ENCODE measurements around the gene SCIN. TPM values are rescaled to one million over a fixed set of nuclear protein-coding genes. Genes with fewer than 3 reads are reported as not detected.

Gene SCIN
- polyA plus RNA-seq, 3 donors from 2014 or later: not detected

DNA sequence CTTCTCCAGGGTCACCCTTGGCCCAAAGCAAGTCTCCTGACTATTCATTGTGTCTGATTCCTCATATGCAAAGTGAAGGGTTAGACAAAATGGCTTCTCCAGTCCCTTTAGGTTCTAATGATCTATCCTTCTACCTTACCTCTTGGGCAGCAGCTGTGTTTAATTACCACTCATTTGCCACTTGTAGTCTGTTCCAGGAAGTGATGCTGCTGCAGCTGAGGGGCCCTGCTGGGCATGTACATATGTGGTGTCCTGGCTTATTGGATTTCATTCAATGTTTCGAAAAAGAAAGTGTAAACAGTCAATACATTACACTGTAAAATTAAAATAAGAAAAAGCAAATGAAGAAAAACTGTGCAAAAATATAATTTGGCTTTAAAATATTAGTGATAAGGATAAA lies 36.6 kb downstream of the SCIN start:
- no peak overlapping the region for H3K4me3 Mint-ChIP-seq
- peaks cover 0 to 3% (median 0%) of the 10 kb centered on the region in 3 donors for H3K27me3 Mint-ChIP-seq (ENCODE audit: low read depth in 3 of 3)
- DNase-seq: no peak
- H3K4me1 Mint-ChIP-seq: no peaks in the 10 kb centered on the region
- peaks cover 4 to 9% (median 8%) of the 10 kb centered on the region in 6 donors for H3K9me3 Mint-ChIP-seq
- H3K27ac Mint-ChIP-seq: no peak overlapping the region
- peaks cover 0 to 3% (median 0%) of the 10 kb centered on the region in 3 donors for H3K36me3 Mint-ChIP-seq

DNA sequence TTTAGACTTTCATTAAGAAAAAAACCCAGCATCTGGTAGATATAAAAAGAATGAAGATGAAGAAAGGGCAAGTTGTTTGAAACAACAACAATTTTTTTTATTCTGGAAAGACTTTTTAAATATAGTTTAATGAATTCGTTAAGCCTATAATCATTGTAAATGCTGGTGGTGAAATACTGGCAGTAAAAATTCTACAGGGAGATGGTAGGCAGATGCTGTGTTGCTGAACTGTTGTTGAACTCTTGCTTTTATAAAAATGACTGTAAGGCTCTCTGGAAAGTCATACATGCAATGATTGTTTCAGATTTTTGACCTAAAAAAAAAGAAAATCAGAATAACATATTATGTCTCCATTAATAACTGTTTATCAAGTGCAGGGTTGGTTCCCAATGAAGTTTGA lies 39.0 kb downstream of the SCIN start:
- DNase-seq: no peak
- Mint-ChIP-seq H3K27ac (no peak overlapping the region), H3K4me1 (no peaks in the 10 kb centered on the region), H3K27me3 (ENCODE audit: low read depth in 3 of 3) (peaks cover 0 to 3% (median 0%) of the 10 kb centered on the region in 3 donors), H3K36me3 (no peaks in the 10 kb centered on the region), H3K4me3 (no peak overlapping the region), H3K9me3 (no peaks in the 10 kb centered on the region)

DNA sequence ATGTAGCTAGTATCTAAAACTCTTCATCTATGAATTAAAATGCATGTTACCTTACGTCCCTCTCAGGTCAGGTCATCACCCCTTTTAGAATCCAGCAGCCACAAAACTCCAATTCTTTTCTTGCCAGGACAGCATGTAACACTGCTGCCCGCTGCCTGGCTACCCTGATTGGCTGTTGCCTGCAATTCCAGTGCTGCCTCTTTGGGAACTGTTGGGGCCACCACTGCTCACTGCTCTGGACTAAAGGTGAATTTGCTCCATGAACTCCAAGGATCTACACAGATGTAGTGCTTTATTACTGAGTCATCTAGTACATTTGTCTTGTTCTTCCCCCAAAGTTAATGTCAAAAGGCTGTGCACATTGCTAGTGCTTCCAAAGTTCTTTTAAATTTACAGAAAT lies 40.4 kb downstream of the SCIN start:
- H3K27ac Mint-ChIP-seq: no peak overlapping the region
- no peaks in the 10 kb centered on the region for H3K36me3 Mint-ChIP-seq
- H3K4me3 Mint-ChIP-seq: no peak overlapping the region
- no peaks in the 10 kb centered on the region for H3K9me3 Mint-ChIP-seq
- no peak for DNase-seq
- H3K27me3 Mint-ChIP-seq (ENCODE audit: low read depth in 3 of 3): peaks cover 0 to 3% (median 0%) of the 10 kb centered on the region in 3 donors
- no peaks in the 10 kb centered on the region for H3K4me1 Mint-ChIP-seq

DNA sequence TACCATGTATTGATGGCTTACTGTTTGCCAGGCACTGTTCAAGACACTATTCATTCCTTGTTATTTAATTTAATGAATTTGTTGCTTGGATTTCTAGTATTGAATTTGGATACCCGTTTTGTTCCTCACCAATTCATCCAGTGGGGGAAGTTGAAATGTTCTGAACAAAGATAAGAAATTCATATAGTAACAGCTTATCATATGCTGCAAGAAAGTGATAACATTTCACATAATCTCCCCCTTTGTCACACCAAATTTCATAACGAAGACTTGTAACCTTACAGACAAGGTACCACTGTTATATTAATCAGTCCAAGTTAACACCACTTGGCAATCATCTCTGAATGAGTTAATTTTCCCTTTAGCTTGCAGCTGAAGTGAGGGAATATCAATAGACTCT lies 42.1 kb downstream of the SCIN start:
- Mint-ChIP-seq H3K9me3 (no peaks in the 10 kb centered on the region), H3K27me3 (ENCODE audit: low read depth in 3 of 3) (peaks cover 0 to 3% (median 0%) of the 10 kb centered on the region in 3 donors), H3K27ac (no peak overlapping the region), H3K36me3 (no peaks in the 10 kb centered on the region), H3K4me3 (no peak overlapping the region), H3K4me1 (no peaks in the 10 kb centered on the region)
- DNase-seq: no peak

- DNase-seq: no peak
- no peak overlapping the region for H3K27ac Mint-ChIP-seq
- H3K27me3 Mint-ChIP-seq (ENCODE audit: low read depth in 3 of 3): peaks cover 0 to 4% (median 0%) of the 10 kb centered on the region in 3 donors
- no peaks in the 10 kb centered on the region for H3K36me3 Mint-ChIP-seq
- no peaks in the 10 kb centered on the region for H3K4me1 Mint-ChIP-seq
- no peaks in the 10 kb centered on the region for H3K9me3 Mint-ChIP-seq
- H3K4me3 Mint-ChIP-seq: no peak overlapping the region
Observed at GRCh38 chr7:12619461-12620069, 49.0 kb downstream of the SCIN start.

DNA sequence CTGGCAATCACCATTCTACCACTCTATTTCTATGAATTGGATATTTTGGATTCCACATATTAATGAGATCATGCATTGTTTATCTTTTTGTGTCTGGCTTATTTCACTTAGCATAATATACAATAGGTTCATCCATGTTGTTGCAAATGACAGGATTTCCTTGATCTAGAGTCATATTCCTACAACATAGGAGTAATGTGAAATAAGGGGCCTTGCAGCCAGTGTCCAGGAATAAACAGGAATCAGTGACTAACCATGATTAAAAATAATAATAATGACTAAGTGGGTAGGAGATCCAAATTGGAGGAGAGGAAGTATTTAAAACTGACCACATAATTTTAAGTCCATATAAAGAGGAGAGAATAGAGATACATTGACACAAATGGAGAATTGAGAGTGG lies 49.9 kb downstream of the SCIN start:
- no peak overlapping the region for H3K4me3 Mint-ChIP-seq
- no peak overlapping the region for H3K27ac Mint-ChIP-seq
- no peaks in the 10 kb centered on the region for H3K9me3 Mint-ChIP-seq
- no peaks in the 10 kb centered on the region for H3K36me3 Mint-ChIP-seq
- peaks cover 0 to 4% (median 0%) of the 10 kb centered on the region in 3 donors for H3K27me3 Mint-ChIP-seq (ENCODE audit: low read depth in 3 of 3)
- H3K4me1 Mint-ChIP-seq: no peaks in the 10 kb centered on the region
- DNase-seq: no peak

GRCh38 chr7:12623223-12623622 lies 52.7 kb downstream of the SCIN start:
- no peak for DNase-seq
- Mint-ChIP-seq H3K27ac (no peak overlapping the region), H3K36me3 (no peaks in the 10 kb centered on the region), H3K9me3 (peaks cover 0 to 2% (median 0%) of the 10 kb centered on the region in 6 donors), H3K4me3 (no peak overlapping the region), H3K4me1 (no peaks in the 10 kb centered on the region), H3K27me3 (ENCODE audit: low read depth in 3 of 3) (peaks cover 0 to 5% (median 0%) of the 10 kb centered on the region in 3 donors)

DNA sequence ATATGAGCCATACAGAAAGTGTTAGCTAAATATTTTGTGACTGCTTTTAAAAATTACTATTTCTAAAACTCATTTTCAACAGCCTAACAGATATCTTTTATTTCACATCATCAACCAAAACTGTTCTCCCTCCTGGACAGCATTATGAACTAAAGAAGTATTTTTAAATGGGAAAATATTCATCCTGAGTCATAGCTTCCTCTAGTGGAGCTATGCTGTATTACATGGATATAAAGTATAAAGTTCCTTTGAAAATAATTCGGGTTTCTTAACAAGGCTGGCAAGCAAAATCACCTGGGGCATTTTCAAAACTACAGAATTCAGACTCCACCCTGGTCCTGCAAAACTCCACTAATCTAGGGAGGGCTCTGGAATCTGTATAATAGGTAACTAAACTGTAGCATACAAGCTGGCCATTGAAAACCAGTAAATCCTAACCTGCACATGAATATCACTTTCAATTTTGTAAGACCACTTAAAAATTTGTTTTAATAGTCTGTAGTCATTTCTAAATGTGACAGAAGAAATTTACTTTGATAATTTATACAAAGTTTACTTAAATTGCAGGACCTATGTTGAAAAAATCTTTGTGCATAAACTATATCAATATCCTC lies 53.5 kb downstream of the SCIN start:
- Mint-ChIP-seq H3K36me3 (no peaks in the 10 kb centered on the region), H3K9me3 (peaks cover 0 to 2% (median 0%) of the 10 kb centered on the region in 6 donors), H3K4me3 (no peak overlapping the region), H3K27ac (no peak overlapping the region), H3K27me3 (ENCODE audit: low read depth in 3 of 3) (peaks cover 0 to 5% (median 0%) of the 10 kb centered on the region in 3 donors), H3K4me1 (no peaks in the 10 kb centered on the region)
- no peak for DNase-seq

DNA sequence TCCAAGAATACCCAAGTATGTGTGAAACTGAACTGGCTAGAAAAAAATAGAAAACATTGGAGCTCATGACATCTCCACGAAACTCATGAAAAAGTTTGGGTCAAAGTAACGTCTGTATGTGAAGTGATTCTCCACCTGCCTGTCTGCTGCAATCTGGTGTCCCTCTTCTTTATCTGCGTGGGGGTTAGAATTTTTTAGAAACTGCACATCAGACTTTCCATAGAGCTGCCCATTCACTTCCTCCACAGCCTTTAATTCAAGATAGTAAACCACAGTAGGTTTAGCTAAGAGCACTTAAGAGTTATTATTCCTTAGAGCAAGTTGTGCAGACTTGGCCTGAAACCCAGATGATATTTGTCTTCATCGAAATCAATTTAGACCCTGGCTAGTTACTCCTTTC lies 55.3 kb downstream of the SCIN start:
- no peak for DNase-seq
- H3K4me1 Mint-ChIP-seq: no peaks in the 10 kb centered on the region
- no peak overlapping the region for H3K4me3 Mint-ChIP-seq
- peaks cover 0 to 5% (median 2%) of the 10 kb centered on the region in 3 donors for H3K27me3 Mint-ChIP-seq (ENCODE audit: low read depth in 3 of 3)
- no peaks in the 10 kb centered on the region for H3K36me3 Mint-ChIP-seq
- no peak overlapping the region for H3K27ac Mint-ChIP-seq
- H3K9me3 Mint-ChIP-seq: peaks cover 0 to 2% (median 0%) of the 10 kb centered on the region in 6 donors

DNA sequence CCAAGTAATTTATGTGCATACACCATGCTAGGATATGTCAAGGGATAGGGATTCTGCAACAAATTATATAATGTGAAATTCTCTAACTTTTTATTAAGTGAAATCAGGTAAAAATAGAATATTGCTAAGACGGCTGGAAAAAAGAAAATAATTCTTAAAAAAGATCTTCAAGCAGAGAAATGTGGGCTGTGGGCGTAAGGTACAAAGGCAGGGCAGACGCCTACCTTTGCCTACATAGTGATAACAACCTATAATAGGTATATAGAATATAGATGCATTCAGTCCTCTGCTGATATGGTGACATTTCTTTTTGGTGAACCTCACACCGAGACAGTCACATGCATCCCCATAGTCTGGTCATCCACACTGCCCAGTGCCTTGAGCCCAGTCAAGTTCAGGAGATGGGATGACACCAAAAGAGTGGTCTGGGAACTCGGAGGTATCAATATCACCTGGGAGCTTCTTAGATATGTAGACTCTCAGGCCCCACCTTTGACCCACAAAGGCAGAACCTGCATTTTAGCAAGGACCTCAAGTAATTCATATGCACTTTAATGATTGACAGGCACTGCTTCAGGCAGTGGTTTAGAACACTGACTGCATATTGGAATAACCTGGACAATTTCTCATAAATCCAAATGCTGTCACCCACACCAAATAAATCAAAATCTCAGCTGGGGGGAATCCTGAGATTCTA lies 59.4 kb downstream of the SCIN start:
- peaks cover 0 to 2% (median 0%) of the 10 kb centered on the region in 6 donors for H3K9me3 Mint-ChIP-seq
- no peak overlapping the region for H3K27ac Mint-ChIP-seq
- peaks cover 0 to 2% (median 1%) of the 10 kb centered on the region in 3 donors for H3K27me3 Mint-ChIP-seq (ENCODE audit: low read depth in 3 of 3)
- DNase-seq: no peak
- H3K4me1 Mint-ChIP-seq: peaks cover 8 to 14% of the 10 kb centered on the region in 2 donors
- no peak overlapping the region for H3K4me3 Mint-ChIP-seq
- no peaks in the 10 kb centered on the region for H3K36me3 Mint-ChIP-seq

DNA sequence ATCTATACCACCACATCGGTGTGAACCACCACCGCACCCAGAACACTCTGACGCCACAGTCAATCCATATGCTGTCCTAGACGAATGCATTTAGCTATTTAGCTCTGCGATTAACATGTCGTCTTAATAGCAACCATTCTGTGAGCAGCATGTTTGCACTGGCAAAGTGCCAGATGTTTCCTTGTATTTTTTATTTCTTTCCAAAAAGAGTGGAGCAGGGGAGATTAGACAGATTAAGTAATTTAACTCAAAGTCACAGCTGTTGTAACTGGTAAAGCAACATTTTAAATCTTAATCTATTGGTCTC lies 59.9 kb downstream of the SCIN start:
- H3K4me3 Mint-ChIP-seq: no peak overlapping the region
- DNase-seq: no peak
- H3K27me3 Mint-ChIP-seq (ENCODE audit: low read depth in 3 of 3): peaks cover 0 to 2% (median 1%) of the 10 kb centered on the region in 3 donors
- H3K27ac Mint-ChIP-seq: no peak overlapping the region
- peaks cover 8 to 15% of the 10 kb centered on the region in 2 donors for H3K4me1 Mint-ChIP-seq
- H3K36me3 Mint-ChIP-seq: no peaks in the 10 kb centered on the region
- peaks cover 0 to 2% (median 0%) of the 10 kb centered on the region in 6 donors for H3K9me3 Mint-ChIP-seq

DNA sequence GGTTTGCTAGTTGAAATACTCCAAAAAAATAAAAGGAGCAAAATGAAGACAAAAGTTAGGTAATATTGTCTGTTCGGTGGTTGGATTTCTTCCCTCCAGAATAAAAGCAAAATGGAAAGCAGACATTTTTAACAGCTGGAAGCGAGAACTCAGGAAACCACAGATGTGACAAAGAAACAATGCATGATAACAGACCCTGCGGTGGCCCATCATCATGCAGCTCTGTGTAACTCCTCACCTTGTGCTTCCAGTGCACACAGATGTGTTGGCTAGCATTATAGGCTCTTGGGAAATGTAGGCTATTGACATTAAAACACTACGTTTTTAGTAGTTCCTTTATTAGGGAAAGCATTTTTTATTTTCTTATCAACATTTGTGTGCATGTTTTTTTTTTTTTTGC lies 63.1 kb downstream of the SCIN start:
- no peaks in the 10 kb centered on the region for H3K9me3 Mint-ChIP-seq
- H3K27me3 Mint-ChIP-seq (ENCODE audit: low read depth in 3 of 3): peaks cover 0 to 2% (median 0%) of the 10 kb centered on the region in 3 donors
- H3K27ac Mint-ChIP-seq: no peak overlapping the region
- H3K36me3 Mint-ChIP-seq: no peaks in the 10 kb centered on the region
- peak overlapping the region in 2 of 5 donors; percentile 21 to 46 for H3K4me3 Mint-ChIP-seq
- peak in 2 of 3 donors; percentile 3 to 13 for DNase-seq
- H3K4me1 Mint-ChIP-seq: peaks cover 17 to 25% of the 10 kb centered on the region in 2 donors

DNA sequence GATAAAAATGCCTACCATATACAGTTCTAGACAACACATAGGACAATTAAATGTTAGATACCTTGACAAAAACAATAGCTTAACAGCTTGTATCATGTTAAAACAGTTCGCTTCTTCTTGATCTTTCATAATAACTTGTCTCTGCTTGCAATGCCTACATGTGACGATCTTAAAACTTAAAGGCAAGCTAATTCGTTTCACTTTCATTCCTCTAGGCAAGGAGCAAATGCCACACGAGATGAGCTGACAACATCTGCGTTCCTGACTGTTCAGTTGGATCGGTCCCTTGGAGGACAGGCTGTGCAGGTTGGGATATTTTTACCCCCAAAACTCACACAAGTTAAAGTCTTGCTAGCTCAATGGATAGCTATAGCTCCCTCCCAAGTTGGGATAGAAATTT lies 65.3 kb downstream of the SCIN start:
- DNase-seq: peak in 2 of 3 donors; percentile 22 to 36
- H3K4me3 Mint-ChIP-seq: peak overlapping the region; percentile 60 to 81 (median 71)
- no peaks in the 10 kb centered on the region for H3K36me3 Mint-ChIP-seq
- H3K9me3 Mint-ChIP-seq: no peaks in the 10 kb centered on the region
- H3K27ac Mint-ChIP-seq: peak overlapping the region; percentile 31 to 81 (median 67)
- peaks cover 0 to 4% (median 0%) of the 10 kb centered on the region in 3 donors for H3K27me3 Mint-ChIP-seq (ENCODE audit: low read depth in 3 of 3)
- H3K4me1 Mint-ChIP-seq: peaks cover 19 to 30% of the 10 kb centered on the region in 2 donors

- DNase-seq: no peak
- Mint-ChIP-seq H3K36me3 (no peaks in the 10 kb centered on the region), H3K27ac (no peak overlapping the region), H3K4me1 (peaks cover 19 to 30% of the 10 kb centered on the region in 2 donors), H3K9me3 (no peaks in the 10 kb centered on the region), H3K27me3 (ENCODE audit: low read depth in 3 of 3) (peaks cover 0 to 4% (median 0%) of the 10 kb centered on the region in 3 donors), H3K4me3 (no peak overlapping the region)
Observed at GRCh38 chr7:12637328-12637727, 66.8 kb downstream of the SCIN start.

Measured in immature natural killer cell (primary cell).